ENCODE results near the gene RPP30.
"Not testable (repeated sequence)": the region's sequence is repeated elsewhere in the genome, so short reads cannot be mapped to it uniquely, and the experiment has no call there.

RPP30 gene

DNA sequence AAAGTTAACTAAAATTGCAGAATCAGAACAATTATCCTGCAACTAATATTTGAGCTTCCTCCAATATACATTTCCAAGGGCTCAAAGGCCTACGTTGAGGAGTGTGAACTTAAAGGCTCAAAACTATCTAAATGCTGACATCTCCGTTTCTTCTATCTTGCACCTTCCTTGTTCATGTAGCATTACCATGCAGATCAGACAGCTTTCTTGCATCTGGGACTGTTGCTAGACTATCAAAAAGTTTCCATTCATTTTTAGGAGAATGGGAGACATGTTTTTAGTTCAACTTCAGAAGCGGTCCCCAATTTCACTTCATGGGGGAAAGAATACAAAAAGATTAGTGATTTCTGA is 46.2 kb downstream of the RPP30 start:
- DNase-seq, result no peak

DNA sequence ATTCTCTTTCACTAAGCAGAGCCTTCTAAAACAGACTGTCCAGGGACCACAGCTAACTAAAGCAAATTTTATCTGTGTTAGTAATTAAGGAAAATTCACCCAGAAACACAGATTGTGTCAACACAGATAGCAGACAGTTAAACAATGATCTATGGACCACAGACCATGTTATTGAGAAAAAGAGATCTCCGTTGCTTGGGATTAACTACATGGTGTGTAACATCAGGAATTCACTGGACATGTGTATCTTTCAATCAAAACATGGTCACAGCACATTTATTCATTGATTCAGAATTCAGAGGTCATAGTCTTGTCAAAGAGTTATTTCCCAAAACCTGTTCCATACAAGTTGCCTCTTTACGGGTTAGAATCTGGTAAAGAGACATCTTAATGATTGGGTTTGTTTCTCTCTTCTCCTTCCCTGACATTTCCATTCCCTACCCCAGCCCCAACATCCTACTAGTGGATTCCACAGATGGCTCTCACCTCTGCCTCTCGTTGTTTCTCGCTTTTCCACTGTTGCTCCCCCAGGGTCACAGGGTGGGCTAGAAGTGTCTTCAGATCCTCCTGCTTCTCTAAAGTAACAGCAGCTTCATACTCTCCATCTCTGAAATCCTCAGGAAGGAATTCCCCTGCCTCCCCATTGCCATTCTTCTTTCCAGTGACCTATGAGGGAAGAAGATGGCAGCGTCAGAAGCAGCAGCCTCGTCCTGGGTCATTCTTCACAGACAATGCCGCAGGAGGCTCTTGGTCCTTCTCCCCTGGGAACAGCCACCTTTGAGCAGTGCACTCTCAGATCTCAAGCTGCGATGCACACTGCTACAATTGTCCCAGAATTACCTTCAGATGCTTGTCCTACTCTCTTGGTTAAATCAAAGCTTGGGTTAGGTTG is 48.2 kb downstream of the RPP30 start:
- DNase-seq, result no peak

DNA sequence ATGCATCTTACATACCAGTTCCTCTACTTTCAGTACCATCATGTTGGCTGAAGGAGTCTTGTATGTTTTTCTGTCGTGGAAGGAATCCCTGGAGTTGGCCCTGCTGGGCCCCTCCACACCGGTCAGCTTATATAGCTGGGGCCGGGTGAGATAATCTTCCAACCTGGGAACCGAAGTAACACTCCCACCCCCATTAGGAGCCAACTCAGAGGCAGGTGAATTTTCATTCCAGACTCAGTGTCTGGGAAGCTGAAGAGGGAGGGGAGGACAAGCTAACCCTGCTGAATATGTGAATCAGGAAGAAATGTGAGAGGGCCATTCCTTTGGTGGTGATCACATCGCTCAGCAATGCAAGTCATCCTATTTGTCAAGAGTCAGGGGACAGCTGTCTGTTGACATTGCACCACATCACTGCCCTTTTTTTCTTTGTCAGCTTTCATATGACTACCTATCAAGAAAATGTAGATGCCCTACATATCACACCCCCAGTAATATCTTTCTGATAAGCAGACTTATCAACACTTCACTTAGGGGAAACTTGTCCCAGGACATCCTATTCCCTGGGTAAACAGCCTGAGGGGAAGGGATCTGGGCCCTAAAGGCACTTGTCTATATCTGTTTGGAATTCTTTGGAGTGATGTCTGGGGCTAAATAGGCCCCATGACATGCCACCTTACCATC is 49.4 kb downstream of the RPP30 start, which contains the start of gene ANKRD1:
ANKRD1 (minus strand) TSS at position 102 of the 681 bp plus-strand sequence; CDS start at position 42, 60 bp downstream.
- DNase-seq, result no peak

DNA sequence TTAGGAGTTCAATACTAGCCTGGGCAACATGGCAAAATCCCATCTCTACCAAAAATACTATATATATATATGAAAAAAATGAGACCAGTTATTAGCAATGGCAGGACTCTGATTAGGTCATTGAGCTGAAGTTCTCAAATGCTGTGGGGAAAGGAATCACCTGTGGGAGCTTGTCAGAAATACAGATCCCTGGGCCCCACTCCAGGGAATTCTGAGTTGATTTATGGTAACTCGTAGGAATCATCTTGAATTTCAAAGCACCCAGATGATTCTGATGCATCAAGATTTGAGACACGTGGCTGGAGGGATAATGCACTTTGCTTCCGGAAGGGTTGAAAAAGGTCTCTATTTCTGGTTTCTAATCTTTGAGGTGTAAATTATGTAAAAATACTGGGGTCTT is 50.1 kb downstream of the RPP30 start:
- no peak for DNase-seq

DNA sequence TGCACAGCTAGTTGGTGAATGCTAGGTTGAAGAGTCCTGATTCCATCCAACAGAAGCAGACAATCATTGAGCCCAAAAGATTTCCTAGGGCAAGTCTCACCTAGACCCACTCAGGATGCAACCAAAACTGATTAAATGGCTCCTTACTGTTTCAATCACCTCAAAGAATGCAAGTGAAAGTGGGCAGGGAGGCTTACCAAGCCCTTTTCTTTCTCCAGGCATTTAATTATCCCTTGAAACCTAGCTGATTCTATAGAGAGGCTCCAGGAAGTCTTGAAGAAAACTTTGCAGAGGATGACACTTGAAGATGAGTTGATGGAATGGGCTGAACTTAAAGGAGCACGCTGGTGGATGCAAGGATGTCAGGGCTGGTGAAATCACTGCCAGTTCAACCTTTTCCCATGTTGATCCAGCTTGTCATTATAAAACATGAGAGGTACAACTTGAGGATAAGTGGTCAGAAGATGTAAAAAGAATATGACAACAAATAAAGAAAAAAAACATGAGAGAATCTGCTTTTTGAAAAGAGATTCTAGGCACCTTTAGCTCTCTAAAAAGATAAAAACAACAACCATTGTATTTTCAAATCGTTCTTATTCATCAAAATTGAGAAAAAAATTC is 51.4 kb downstream of the RPP30 start:
- DNase-seq, result no peak

DNA sequence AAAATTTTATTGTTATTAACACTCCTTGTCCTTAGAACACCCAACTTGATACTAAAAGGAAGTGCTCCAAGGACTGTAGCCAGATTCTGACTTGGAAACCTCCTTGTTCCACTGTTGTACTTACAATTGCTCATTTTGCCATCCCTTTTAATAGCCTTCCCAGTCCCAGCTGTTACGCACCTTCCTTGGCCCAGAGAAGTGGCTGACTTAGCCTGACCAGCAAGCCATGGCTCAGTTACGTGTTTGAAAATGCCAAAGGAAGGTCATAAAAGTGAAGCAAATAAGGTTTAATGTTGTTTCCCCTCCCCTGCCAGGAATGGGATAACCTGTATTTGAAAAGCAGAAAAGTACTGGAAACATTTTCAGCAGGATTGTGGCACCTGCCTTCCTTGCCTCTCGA is 52.8 kb downstream of the RPP30 start:
- no peak for DNase-seq

DNA sequence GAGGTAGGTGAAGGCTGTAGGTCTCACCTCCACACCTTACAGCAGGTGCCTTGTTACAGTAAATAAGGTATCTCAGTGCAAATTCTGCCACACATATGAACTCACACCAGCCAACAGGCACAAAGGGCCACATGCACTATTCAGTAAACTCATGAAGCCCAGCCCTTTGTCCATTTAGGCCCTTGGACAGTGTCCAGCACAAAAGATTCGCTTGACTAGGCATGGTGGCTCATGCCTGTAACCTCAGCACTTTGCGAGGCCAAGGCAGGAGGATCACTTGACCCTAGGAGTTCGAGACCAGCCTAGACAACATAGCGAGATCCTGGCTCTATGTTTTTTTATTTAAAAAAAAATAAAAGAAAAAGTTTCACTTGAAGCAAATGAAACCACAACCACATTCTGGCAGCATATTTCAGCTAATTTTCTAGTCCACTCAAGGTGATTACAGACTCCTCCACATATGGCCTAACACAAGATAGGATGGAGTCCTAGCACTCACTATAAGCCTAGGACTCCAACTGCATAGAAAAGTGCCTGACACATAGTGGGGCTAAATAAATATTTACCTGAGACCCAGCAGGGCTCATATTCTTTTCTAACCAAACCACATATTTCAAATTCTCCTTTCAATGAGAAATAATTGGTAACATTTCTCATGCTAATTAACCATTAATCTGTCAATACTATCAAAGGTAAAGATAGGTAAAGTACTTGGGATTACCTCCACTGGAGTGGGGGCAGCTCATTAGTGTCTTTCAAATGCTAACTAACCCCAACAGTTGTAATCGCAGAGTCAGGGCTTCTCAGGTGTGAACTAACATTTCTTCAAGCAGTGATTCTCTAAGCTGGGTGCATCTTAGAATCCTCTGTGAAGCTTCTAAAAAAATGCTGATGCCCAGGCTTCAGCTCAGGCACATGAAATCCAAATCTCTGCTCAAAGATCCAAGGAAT is 53.6 kb downstream of the RPP30 start:
- DNase-seq, result no peak

DNA sequence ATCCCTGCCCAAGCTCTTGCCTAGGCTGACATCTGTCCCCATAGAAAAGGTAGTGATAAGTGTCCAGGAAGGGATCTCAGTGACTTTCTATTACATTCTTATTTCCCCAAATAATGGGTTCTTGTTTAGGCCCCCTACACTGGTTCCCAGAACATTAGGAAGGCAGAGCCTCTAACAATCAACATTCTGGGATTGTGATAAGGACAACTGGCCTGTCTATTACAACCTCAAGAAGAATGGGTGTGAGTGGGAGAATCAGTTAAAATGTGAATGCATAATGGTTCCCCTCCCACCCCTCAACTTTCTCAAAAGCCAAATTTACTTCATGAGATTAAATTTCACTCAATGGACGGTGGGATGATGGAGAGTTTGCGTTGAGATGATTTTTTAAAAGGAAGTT is 55.5 kb downstream of the RPP30 start:
- no peak for DNase-seq

DNA sequence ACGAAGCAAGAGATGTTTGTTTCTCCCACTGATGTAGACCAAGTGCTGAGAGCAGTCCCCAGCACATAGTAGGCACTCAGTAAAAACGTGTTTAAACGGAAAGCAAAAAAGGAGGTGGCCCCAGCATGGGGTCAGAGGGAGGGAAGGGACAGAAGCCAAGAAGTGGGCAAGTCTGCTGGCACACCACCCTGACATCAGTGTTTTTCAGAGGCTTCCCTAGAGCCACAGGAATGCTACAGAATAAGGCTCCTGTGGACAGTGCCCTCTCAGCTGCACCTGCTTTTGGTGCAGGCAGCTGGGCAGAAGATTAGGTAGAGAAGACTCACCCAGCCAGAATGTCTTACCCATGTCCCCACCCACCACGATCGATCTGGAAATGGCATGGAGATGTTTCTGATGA is 57.4 kb downstream of the RPP30 start:
- DNase-seq, result no peak

DNA sequence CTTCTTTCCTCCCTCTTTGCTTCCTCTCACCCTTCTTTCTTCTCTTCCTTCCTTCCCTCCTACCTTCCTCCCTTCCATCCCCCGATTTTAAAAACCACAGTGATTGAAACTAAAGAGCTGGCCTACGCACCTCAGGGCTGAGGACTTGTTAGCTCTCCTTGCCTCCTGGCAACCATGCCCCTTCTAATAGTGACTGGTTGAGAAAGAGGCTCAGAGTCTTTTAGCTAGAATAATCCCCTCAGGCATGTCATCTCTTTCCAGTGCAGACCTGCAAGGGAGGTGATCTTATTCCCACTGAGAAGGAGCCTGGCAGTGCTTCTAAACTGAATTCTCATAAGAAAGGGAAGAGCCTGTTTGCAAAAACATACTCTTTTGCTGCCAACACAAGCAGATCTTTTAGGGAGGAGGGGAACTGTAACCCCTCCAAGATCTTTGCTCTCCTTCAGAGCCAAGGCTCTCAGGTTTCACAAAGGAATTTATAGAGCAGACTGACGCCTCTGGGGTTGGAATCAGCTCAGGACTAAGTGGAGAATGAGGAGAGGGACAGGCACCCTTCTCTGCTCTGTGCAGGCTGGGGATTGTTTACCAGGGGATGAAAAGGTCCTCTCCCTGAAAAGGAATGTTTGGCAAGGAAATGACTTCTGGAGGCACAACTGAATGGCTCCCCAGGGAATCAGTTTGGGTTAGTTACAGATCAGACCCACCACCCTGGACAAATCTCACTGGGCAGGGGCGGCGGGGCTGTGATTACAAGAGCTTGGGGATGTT is 58.5 kb downstream of the RPP30 start:
- DNase-seq, result no peak

DNA sequence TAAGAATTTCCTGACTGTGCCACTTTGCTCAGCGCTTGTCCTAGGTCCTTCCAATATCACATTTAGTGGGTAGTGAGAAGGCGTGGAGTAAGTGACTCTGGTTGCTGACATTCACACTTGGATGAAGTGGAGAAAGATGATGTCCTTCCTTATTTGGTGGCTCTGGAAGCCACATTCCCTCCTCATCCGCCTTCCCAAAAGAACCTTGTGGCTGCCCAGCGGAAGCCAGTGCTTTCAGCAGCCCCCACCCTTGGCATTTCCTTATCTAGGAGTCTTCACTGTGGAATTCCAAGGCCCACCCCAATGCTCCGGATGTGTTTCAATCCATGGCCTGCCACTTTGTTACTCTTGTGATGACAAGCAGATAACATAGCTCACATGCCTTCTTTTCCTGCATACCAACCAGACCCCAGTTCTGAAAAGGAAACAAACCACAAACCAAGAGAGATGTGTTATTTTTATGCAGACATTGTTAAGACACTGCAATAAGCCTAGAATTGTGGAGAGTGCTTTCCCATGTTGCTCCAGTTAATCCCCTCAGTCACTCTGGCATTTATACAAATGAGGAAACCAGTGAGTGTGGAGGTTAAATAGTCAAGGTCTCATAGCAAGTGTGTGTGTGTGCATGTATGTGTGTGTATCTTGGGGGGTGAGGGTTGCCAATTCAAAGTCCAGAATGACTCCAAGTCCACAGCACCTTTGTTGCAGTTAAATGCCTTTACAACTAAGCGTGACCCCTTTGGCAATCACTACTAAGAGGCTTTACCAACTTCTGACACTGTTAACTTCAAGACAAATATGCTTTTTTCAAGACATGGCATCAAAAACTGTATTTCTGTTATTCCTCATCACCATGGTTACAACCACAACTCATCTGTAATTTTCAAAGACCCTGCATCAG is 59.4 kb downstream of the RPP30 start:
- no peak for DNase-seq

DNA sequence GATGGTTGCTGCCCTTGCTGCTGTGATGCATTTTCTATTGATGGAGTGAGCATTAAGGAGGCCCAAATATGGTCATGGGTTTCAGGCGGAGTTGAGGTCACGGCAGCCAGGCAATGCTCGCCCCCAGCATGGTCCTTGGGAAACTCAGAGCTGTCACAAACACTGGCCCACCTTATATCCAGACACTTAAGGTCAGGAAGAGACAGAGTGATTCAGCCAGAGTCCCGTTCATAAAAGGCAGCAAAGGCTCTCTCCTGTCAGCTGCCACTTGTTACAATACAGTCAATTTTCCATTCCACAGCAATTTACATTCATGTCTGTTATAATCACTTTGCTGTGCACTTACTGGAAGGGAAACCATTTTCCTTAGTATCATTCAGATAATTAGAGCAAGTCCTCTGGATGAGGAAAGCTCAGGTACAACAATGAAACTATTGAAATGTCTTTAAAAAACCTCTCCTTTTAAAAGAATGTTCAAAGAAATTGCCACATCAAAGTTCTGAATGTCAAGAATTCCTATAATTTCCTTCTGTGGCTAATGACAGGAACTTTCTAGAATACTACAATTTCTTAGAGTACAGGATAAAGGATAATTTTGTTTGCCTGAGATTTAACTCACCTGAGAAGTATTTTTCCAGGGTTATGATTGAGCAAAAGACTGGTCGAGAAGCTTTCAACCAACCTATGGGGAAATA is 64.0 kb downstream of the RPP30 start:
- no peak for DNase-seq

DNA sequence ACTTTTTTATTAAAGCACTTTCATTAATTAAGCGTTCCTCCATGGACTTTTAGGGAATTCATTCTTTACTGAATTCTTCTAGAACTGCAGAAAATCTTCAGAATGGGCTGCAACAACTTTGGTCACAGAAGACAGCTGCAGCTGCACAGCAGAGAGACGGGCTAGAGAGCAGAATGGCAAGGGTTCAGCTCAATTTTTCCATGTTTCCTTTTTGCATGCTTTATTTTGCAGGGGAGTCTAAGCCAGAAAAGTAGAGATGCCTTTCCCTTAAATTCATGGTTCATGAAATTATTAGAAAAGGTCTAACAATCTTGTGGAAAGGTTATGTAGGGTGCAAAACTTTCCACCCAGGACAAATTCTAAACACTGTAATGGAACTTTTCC is 64.5 kb downstream of the RPP30 start:
- no peak for DNase-seq

DNA sequence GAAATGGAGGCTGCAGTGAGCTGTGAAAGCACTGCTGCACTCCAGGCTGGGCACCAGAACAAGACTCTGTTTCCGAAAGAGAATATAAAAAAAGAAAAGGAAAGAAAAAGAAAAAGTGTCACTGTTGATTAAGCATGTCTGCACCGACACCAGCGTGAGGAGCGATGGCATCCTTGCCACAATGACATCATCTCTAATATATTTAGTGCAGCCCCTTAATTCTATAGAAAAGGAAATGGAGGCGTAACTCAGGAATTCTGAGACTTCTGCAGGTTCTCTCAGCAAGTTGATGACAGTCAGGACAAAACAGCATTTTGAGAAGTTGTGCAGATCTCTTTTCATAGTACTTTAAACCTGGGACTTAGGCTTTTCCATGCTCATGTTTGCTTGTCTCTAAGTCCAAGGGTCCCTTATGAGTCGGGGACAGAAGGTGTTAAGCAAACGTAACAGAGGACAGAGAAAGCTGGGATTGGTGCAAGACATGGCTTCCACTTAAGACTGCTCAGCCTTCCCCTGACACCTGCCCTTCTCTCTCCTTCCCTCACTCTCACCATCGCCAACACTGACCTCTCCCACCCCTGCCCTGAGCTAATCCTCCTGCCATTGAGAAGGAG is 66.0 kb downstream of the RPP30 start:
- no peak for DNase-seq

DNA sequence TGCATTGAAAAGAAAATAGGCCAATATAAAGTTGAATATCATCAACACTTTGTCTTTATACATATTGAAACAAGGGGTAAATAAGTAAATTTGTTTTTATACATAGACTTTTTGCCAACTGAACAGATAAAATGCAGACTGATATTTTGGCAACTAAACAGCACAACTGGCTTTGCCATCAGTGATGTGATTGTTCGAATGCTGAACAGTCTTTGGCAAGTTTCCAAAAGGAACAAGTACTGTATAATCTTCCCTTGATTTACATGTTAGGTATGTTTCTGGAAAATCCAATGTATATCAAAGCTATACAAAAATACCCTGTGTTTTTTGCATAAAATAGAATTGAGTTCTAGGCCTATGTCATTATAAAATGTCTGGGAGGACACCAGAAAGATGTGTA is 67.3 kb downstream of the RPP30 start:
- DNase-seq, result no peak

DNA sequence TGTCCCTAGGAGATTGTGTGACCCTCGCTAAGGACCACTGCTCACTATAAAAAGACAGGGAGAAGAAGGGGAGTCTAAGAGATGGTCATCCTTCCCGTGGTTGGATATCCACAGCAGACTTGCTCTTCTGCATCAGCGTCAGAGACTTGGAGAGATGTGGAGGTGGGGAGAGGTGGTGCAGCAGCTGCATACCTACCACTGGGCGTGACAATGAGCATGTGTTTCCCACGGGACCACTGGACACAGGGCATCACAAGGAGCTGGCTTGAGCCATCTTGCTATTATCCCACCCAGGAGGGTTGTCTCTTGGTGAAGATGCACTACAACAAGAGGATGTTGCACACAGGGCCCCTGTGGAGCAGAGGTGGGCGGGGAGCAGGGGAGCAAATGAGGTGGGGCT is 67.9 kb downstream of the RPP30 start:
- no peak for DNase-seq

DNA sequence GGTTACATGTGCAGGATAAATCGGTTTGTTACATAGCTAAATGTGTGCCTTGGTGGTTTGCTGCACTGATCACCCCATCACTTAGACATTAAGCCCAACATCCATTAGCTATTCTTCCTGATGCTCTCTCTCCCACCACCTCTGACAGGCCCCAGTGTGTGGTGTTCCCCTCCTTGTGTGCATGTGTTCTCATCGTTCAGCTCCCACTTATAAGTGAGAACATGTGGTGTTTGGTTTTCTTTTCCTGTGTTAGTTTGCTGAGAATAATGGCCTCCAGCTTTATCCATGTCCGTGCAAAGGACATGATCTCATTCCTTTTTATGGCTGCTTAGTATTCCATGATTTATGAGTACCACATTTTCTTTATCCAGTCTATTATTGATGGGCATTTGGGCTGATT is 71.2 kb downstream of the RPP30 start:
- not testable (repeated sequence) for DNase-seq

DNA sequence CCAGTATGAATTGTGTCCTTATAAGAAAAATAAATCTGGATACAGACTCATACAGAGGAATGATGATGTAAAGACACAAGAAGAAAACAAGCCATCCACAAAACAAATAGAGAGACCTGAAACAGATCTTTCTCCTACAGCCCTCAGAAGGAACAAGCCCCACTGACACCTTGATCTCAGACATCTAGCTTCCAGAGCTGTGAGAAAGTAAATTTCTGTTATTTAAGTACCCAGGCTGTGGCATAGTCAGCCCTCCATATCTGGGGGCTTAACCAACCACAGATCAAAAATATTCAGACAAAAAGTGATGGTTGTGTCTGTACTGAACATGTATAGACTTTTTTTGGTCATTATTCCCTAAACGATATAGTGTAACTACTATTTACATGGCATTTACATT is 73.0 kb downstream of the RPP30 start:
- no peak for DNase-seq

DNA sequence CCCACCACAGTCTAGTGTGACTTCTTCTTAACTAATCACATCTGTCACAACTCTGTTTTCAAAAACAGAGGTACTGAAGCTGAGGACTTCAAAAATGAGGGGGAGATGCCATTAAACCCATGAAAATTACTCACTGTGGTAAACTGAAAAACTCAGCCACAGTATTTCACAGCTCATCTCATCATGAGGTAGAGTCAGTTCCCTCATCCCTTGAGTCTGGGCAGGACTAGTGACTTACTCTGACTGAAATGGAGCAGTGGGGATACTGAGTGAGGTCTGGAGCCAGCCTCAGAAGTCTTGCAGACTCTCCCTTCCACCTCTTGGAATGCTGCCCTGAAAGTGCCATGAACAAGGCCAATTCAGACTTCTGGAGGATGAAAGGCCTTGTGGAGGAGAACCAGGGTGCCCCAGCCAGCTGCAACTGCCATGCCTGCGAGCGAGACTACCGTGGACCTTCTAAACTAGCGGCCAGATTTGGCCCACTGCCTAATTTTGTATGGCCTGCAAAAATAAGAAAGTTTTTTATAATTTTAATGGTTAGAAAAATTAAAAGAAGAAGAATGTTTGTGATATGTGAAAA is 73.8 kb downstream of the RPP30 start:
- no peak for DNase-seq
